Left ventricle myocardium superior (tissue), 1 donor: ENCODE data around the gene DTX1. TPM values are rescaled to one million over a fixed set of nuclear protein-coding genes. Genes with fewer than 3 reads are reported as not detected.

Source experiments
- ATAC-seq: fragments of 200-7000 bp; cut with Tn5 transposase; one replicate; pipeline ENCODE4 v1.9.1; 2020; ENCODE audit warnings: mild to moderate bottlenecking, moderate library complexity
- DNase-seq: peaks from one replicate; pipeline ENCODE4 v3.0.0-alpha.2; 2020
- intact Hi-C: fragments of 100-400 bp; cut with micrococcal nuclease; formaldehyde crosslinking; loops from one replicate; pipeline ENCODE4 v1.11.0; 2022
- total RNA-seq: library from RNA; stranded (reverse); fragmentation: NEBNext Ultra II Directional; extraction: Animal tissue kit (Norgen Biotek cat#: 25700); gene quantifications from one replicate; pipeline ENCODE4 v1.2.1, GENCODE V29; 2021
- donor health status: DM: no; HTN: yes; CAD: no; lungs with severe emphysema.

DTX1 gene
- total RNA-seq, 1 donor from 2014 or later, result 2.4 TPM

- intact Hi-C loops, result no loop called here
- no peak for ATAC-seq
- DNase-seq, result no peak
These were observed 88.3 kb downstream of the DTX1 start for GRCh38 chr12:113144806-113145205.

GRCh38 chr12:113145720-113146551 lies 89.4 kb downstream of the DTX1 start:
- intact Hi-C loops, result no loop called here
- ATAC-seq (no peak), DNase-seq (no peak)

- DNase-seq (no peak), ATAC-seq (no peak)
- intact Hi-C loops, result no loop called here
These were observed 90.5 kb downstream of the DTX1 start for GRCh38 chr12:113146999-113147398.

Other genes with a start within 250 kb of the DTX1 start
- gene OAS1, start 149.8 kb upstream of the DTX1 start, total RNA-seq, result 8.1 TPM
- 6.2 TPM for gene OAS3, start 118.3 kb upstream of the DTX1 start, total RNA-seq
- gene OAS2, start 78.2 kb upstream of the DTX1 start, total RNA-seq, result 8.0 TPM
- not detected for gene RASAL1, start 79.0 kb downstream of the DTX1 start, total RNA-seq
- not detected for gene CFAP73, start 93.0 kb downstream of the DTX1 start, total RNA-seq
- 33.8 TPM for gene DDX54, start 128.7 kb downstream of the DTX1 start, total RNA-seq
- 19.5 TPM for gene RITA1, start 129.0 kb downstream of the DTX1 start, total RNA-seq
- gene TPCN1, start 164.7 kb downstream of the DTX1 start, total RNA-seq, result 145 TPM